Esophagus squamous epithelium (tissue), 4 donors: ENCODE results near the gene TRIM24.

ENCODE experiments used
- CTCF ChIP-seq, 6 experiments: fragments of 450-650 bp in 4 of 6; fragments of 200-600 bp in 2 of 6; sonication (generic) in 2 of 6; IDR thresholded peaks; one replicate each; pipeline ENCODE4 v1.5.1; 2016 to 2019; ENCODE audit warnings: antibody characterized with exemption in 6 of 6, mild to moderate bottlenecking in 4 of 6, moderate library complexity in 4 of 6
- POLR2A ChIP-seq, 4 donors: fragments of 450-650 bp; IDR thresholded peaks; one replicate each; pipeline ENCODE4 v1.6.1; 2017; ENCODE audit warnings: antibody characterized with exemption in 4 of 4, mild to moderate bottlenecking in 4 of 4, moderate library complexity in 3 of 4

- TF ChIP-seq CTCF (IDR thresholded peaks at IDR 0.05) (no peak), POLR2A (IDR thresholded peaks at IDR 0.05) (no peak)
These were observed 64.2 kb downstream of the TRIM24 start for GRCh38 chr7:138524259-138524658.
